ENCODE measurements around the gene DENND4A.

DNA sequence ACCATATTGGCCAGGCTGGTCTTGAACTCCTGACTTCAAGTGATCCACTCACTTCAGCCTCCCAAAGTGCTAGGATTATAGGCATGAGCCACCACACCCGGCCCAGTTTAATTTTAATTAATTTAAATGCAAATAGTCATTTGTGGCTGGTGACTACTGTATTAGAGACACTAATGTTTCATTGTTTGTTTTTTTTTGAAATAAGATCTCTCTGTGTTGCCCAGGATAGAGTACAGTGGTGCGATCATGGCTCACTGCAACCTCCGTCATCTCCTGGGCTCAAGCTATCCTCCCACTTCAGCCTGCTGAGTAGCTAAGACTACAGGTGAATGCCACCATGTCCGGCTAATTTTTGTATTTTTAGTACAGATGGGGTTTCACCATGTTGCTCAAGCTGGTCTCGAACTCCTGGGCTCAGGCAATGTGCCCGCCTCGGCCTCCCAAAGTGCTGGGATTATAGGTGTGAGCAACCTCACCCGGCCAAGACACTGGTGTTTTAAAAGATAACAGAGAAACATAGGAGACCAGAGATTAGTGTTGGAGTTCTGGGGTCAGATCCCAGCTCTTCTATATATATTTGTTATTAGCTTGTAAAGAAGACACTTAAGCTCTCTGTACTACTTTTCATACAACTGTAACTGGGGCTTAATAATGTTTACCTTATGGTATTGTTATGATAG, 42.6 kb upstream of the DENND4A start:
- TF ChIP-seq TARDBP (IDR thresholded peaks at IDR 0.05) (no peak), FOXK2 (IDR thresholded peaks at IDR 0.05) (no peak), SP1 (IDR thresholded peaks at IDR 0.05) (no peak), FOXA1 (IDR thresholded peaks at IDR 0.05) (no peak), SUZ12 (IDR thresholded peaks at IDR 0.05) (no peak), BHLHE40 (IDR thresholded peaks at IDR 0.05; ENCODE audit: borderline replicate concordance) (no peak), ARNT (IDR thresholded peaks at IDR 0.05) (no peak), HDGF (IDR thresholded peaks at IDR 0.05; ENCODE audit: borderline replicate concordance) (no peak), NFRKB (IDR thresholded peaks at IDR 0.05) (no peak), L3MBTL2 (conservative IDR thresholded peaks at IDR 0.05) (no peak), ZNF384 (IDR thresholded peaks at IDR 0.05) (no peak), ELF4 (IDR thresholded peaks at IDR 0.05) (no peak), FOXM1 (IDR thresholded peaks at IDR 0.05; ENCODE audit: borderline replicate concordance) (no peak)
- TF ChIP-seq, protein P1, sequence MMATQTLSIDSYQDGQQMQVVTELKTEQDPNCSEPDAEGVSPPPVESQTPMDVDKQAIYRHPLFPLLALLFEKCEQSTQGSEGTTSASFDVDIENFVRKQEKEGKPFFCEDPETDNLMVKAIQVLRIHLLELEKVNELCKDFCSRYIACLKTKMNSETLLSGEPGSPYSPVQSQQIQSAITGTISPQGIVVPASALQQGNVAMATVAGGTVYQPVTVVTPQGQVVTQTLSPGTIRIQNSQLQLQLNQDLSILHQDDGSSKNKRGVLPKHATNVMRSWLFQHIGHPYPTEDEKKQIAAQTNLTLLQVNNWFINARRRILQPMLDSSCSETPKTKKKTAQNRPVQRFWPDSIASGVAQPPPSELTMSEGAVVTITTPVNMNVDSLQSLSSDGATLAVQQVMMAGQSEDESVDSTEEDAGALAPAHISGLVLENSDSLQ (IDR thresholded peaks at IDR 0.05), result no peak
